Colonic mucosa (tissue), 4 donors: ENCODE results near the gene VARS2. TPM values are rescaled to one million over a fixed set of nuclear protein-coding genes. Genes with fewer than 3 reads are reported as not detected.
"Not testable (repeated sequence)": the region's sequence is repeated elsewhere in the genome, so short reads cannot be mapped to it uniquely, and the experiment has no call there.

ENCODE experiments used
- DNase-seq: peaks from one replicate; pipeline ENCODE4 v3.0.0-alpha.2; 2020
- H3K27ac ChIP-seq: fragments of 200-600 bp; one replicate; pipeline ENCODE4 v1.8.0; 2021
- H3K27me3 ChIP-seq: fragments of 200-600 bp; one replicate; pipeline ENCODE4 v1.8.0; 2021
- H3K36me3 ChIP-seq: fragments of 200-600 bp; one replicate; pipeline ENCODE4 v1.8.0; 2021
- H3K4me1 ChIP-seq: fragments of 200-600 bp; one replicate; pipeline ENCODE4 v1.8.0; 2021; ENCODE audit warnings: mild to moderate bottlenecking
- H3K4me3 ChIP-seq: fragments of 200-600 bp; one replicate; pipeline ENCODE4 v1.8.0; 2021
- H3K9ac ChIP-seq, 2 donors: one replicate each; pipeline ENCODE4 v1.7.0; 2013; ENCODE audit warnings: control low read depth in 2 of 2, low read depth in 2 of 2, low read length in 2 of 2
- H3K9me3 ChIP-seq: fragments of 200-600 bp; one replicate; pipeline ENCODE4 v1.8.0; 2021
- CTCF ChIP-seq: fragments of 200-600 bp; IDR thresholded peaks from one replicate; pipeline ENCODE4 v1.8.0; 2022; ENCODE audit warnings: antibody characterized with exemption, mild to moderate bottlenecking
- intact Hi-C: fragments of 100-400 bp; cut with DNase I; formaldehyde crosslinking; loops from one replicate; pipeline ENCODE4 v1.14.1; 2022
- total RNA-seq, 2 donors: library from RNA; stranded (reverse); fragmentation: NEBNext Ultra II Directional in 1 of 2; extraction: Animal tissue kit (Norgen Biotek cat#: 25700) in 1 of 2; gene quantifications; one replicate each; pipeline ENCODE4 v1.2.1, GENCODE V29; 2021
- donor health status: healthy.
- donor health status: DM: no; HTN: no; CAD: no.
- donor health status: DM: no; HTN: no; CAD: no.

The VARS2 gene
- total RNA-seq, 2 donors from 2014 or later, result 27.5 to 55.6 TPM

- DNase-seq, result no peak
- Histone ChIP-seq H3K36me3 (peaks cover 5% of the 10 kb centered on the region), H3K9ac (no peak overlapping the region), H3K27me3 (no peaks in the 10 kb centered on the region), H3K4me3 (no peak overlapping the region), H3K4me1 (no peaks in the 10 kb centered on the region), H3K9me3 (no peaks in the 10 kb centered on the region), H3K27ac (no peak overlapping the region)
- intact Hi-C loops, result no loop called here
- no peak for TF ChIP-seq CTCF
Measured at GRCh38 chr6:30922447-30922852, 8.4 kb downstream of the VARS2 start.

- H3K9ac ChIP-seq, H3K36me3 ChIP-seq, H3K9me3 ChIP-seq, H3K4me1 ChIP-seq, H3K4me3 ChIP-seq, H3K27ac ChIP-seq, H3K27me3 ChIP-seq, intact Hi-C loops, DNase-seq: not testable (repeated sequence)
Measured at GRCh38 chr6:30924040-30924627, 10.1 kb downstream of the VARS2 start.

- Histone ChIP-seq H3K4me1 (no peaks in the 10 kb centered on the region), H3K9ac (no peak overlapping the region), H3K27me3 (no peaks in the 10 kb centered on the region), H3K9me3 (no peaks in the 10 kb centered on the region), H3K36me3 (no peaks in the 10 kb centered on the region), H3K27ac (no peak overlapping the region), H3K4me3 (no peak overlapping the region)
- intact Hi-C loops, result no loop called here
- TF ChIP-seq CTCF, result no peak
- no peak for DNase-seq
Measured at GRCh38 chr6:30926644-30927043, 12.6 kb downstream of the VARS2 start.

- H3K27ac ChIP-seq, H3K4me1 ChIP-seq, H3K36me3 ChIP-seq, H3K9ac ChIP-seq, H3K9me3 ChIP-seq, H3K27me3 ChIP-seq, H3K4me3 ChIP-seq, DNase-seq, intact Hi-C loops: not testable (repeated sequence)
Measured at GRCh38 chr6:30927080-30927479, 13.0 kb downstream of the VARS2 start.

GRCh38 chr6:30928677-30929076, 14.6 kb downstream of the VARS2 start:
- Histone ChIP-seq H3K27ac (no peak overlapping the region), H3K4me3 (no peak overlapping the region), H3K36me3 (no peaks in the 10 kb centered on the region), H3K4me1 (no peaks in the 10 kb centered on the region), H3K9me3 (no peaks in the 10 kb centered on the region), H3K9ac (no peak overlapping the region), H3K27me3 (no peaks in the 10 kb centered on the region)
- TF ChIP-seq CTCF, result no peak
- intact Hi-C loops, result no loop called here
- DNase-seq, result no peak

- intact Hi-C loops, result no loop called here
- Histone ChIP-seq H3K4me1 (no peaks in the 10 kb centered on the region), H3K9me3 (no peaks in the 10 kb centered on the region), H3K27me3 (no peaks in the 10 kb centered on the region), H3K36me3 (no peaks in the 10 kb centered on the region), H3K27ac (no peak overlapping the region), H3K4me3 (no peak overlapping the region), H3K9ac (no peak overlapping the region)
- no peak for TF ChIP-seq CTCF
- DNase-seq, result no peak
Measured at GRCh38 chr6:30930506-30930905, 16.5 kb downstream of the VARS2 start.
